ENCODE results near the gene IL36A.

Gene IL36A

GRCh38 chr2:113050921-113051895 lies 45.9 kb downstream of the IL36A start:
- no peak for DNase-seq (ENCODE audit: low read depth, low spot score)
- no peak overlapping the region for H3K4me3 ChIP-seq (ENCODE audit: low read depth, low read length)
- no peak for TF ChIP-seq CTCF (IDR thresholded peaks at IDR 0.05; ENCODE audit: low read depth, low read length)
- in situ Hi-C loops (cut with HindIII; ENCODE audit: low sequenced_read_pairs), result no loop called here

- in situ Hi-C loops (cut with HindIII; ENCODE audit: low sequenced_read_pairs), result no loop called here
- no peak for DNase-seq (ENCODE audit: low read depth, low spot score)
- no peak within 1 kb of the TSS for H3K4me3 ChIP-seq (ENCODE audit: low read depth, low read length)
These were observed 47.2 kb downstream of the IL36A start, which contains the start of gene IL36B for GRCh38 chr2:113052396-113052917. Gene IL36B (minus strand): TSS chr2:113052867.

GRCh38 chr2:113053666-113054065 lies 48.4 kb downstream of the IL36A start:
- no peak for DNase-seq (ENCODE audit: low read depth, low spot score)
- in situ Hi-C loops (cut with HindIII; ENCODE audit: low sequenced_read_pairs), result no loop called here
- no peak for TF ChIP-seq CTCF (IDR thresholded peaks at IDR 0.05; ENCODE audit: low read depth, low read length)
- H3K4me3 ChIP-seq (ENCODE audit: low read depth, low read length), result no peak overlapping the region

More at GRCh38 chr2:113052396-113052917, 47.2 kb downstream of the IL36A start, which contains the start of gene IL36B:
- no peak for TF ChIP-seq CTCF (IDR thresholded peaks at IDR 0.05; ENCODE audit: low read depth, low read length)

GRCh38 chr2:113054066-113054465 lies 48.8 kb downstream of the IL36A start:
- in situ Hi-C loops (cut with HindIII; ENCODE audit: low sequenced_read_pairs), result no loop called here
- H3K4me3 ChIP-seq (ENCODE audit: low read depth, low read length), result no peak overlapping the region
- no peak for DNase-seq (ENCODE audit: low read depth, low spot score)
- no peak for TF ChIP-seq CTCF (IDR thresholded peaks at IDR 0.05; ENCODE audit: low read depth, low read length)

GRCh38 chr2:113056521-113056920 lies 51.3 kb downstream of the IL36A start:
- no peak for DNase-seq (ENCODE audit: low read depth, low spot score)
- no peak overlapping the region for H3K4me3 ChIP-seq (ENCODE audit: low read depth, low read length)
- TF ChIP-seq CTCF (IDR thresholded peaks at IDR 0.05; ENCODE audit: low read depth, low read length), result no peak
- in situ Hi-C loops (cut with HindIII; ENCODE audit: low sequenced_read_pairs), result no loop called here

GRCh38 chr2:113057117-113057516 lies 51.9 kb downstream of the IL36A start:
- no peak overlapping the region for H3K4me3 ChIP-seq (ENCODE audit: low read depth, low read length)
- TF ChIP-seq CTCF (IDR thresholded peaks at IDR 0.05; ENCODE audit: low read depth, low read length), result no peak
- in situ Hi-C loops (cut with HindIII; ENCODE audit: low sequenced_read_pairs), result no loop called here
- DNase-seq (ENCODE audit: low read depth, low spot score), result no peak

Measured in astrocyte of the spinal cord (primary cell).